HG02885 (cell line): ENCODE results near the gene PYCARD.
"Not testable (repeated sequence)": the region's sequence is repeated elsewhere in the genome, so short reads cannot be mapped to it uniquely, and the experiment has no call there.

Experiments
- ATAC-seq: cut with Tn5 transposase; IDR thresholded peaks from one replicate; pipeline ENCODE4 v1.9.1; 2021; ENCODE audit warnings: mild to moderate bottlenecking; ENCODE audit not compliant: unreplicated experiment, poor library complexity

The PYCARD gene

DNA sequence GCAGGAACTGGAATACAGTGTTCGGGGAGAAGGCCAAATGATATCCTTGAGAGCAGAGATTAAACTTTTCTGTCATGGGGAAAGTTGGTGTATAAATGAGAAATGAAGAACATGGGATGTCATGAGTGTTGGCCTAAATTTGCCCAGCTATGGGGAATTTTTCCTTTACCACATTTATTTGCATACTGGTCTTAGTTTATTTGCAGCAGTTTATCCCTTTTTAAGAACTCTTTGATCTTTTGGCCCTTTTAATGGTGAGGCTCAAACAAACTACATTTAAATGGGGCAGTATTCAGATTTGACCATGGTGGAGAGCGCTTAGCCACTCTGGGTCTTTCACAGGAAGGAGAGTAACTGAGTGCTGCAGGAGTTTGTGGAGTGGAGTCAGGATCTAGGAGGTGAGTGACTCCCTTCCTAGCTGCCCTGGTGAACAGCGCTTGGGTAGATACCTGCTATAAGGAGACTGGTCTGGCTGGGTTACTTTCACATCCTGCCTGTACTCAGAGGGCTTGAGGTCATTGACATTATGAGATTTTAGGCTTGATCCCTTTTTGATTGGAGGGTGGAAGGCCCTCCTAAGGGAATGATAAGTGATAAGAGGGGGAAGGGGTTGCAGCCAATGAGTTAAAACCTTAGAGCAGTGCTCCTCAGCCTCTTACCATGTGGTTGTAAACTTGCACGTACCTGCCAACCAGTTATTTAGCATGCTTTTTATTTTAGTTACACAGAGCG is 10.7 kb downstream of the PYCARD start:
- no peak for ATAC-seq

DNA sequence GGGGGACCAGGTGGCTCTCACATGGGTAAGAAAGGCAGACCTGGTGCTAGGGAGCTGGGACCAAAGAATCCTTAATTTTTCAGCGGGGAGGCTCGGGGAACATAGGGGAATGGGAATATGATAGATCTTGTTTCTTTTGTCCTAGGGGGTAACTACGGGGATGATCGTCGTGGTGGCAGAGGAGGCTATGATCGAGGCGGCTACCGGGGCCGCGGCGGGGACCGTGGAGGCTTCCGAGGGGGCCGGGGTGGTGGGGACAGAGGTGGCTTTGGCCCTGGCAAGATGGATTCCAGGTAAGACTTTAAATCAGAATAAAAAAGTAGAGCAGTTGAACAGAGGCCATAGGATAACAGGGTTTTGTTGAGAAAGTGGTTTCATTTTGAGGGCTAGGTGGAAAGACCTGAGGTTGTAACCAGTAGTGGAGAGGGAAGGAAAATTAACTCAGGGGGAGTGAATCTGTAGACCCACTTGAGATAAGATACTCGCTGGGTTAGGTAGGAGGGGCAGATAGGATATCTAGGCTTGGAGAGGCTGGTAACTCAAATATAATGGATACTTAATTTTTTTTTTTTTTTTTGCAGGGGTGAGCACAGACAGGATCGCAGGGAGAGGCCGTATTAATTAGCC is 11.6 kb downstream of the PYCARD start:
- no peak for ATAC-seq

DNA sequence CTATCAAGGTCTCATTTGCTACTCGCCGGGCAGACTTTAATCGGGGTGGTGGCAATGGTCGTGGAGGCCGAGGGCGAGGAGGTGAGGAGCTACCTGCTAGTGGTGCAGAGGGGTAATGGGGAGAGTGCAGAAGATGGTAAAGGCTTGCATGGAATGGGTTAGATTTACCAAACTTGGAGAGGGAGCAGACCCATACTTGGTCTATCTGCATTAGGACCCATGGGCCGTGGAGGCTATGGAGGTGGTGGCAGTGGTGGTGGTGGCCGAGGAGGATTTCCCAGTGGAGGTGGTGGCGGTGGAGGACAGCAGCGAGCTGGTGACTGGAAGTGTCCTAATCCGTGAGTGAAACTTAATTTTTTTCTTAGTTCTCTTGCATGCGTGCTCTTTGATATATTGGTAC is 12.5 kb downstream of the PYCARD start:
- no peak for ATAC-seq

DNA sequence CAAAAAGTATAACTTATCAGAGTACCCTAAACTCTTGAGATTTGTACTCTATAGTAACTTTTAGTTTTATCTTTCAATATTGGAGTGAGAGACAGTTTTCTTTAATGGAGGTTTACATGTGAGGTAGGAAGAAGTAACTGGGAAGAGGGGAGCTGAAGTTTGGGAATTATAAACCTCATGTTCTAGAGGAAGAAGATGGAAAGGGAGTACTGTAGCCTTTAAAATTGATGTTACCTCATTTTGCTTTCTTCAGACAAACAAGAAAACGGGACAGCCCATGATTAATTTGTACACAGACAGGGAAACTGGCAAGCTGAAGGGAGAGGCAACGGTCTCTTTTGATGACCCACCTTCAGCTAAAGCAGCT is 13.2 kb downstream of the PYCARD start:
- ATAC-seq = no peak

DNA sequence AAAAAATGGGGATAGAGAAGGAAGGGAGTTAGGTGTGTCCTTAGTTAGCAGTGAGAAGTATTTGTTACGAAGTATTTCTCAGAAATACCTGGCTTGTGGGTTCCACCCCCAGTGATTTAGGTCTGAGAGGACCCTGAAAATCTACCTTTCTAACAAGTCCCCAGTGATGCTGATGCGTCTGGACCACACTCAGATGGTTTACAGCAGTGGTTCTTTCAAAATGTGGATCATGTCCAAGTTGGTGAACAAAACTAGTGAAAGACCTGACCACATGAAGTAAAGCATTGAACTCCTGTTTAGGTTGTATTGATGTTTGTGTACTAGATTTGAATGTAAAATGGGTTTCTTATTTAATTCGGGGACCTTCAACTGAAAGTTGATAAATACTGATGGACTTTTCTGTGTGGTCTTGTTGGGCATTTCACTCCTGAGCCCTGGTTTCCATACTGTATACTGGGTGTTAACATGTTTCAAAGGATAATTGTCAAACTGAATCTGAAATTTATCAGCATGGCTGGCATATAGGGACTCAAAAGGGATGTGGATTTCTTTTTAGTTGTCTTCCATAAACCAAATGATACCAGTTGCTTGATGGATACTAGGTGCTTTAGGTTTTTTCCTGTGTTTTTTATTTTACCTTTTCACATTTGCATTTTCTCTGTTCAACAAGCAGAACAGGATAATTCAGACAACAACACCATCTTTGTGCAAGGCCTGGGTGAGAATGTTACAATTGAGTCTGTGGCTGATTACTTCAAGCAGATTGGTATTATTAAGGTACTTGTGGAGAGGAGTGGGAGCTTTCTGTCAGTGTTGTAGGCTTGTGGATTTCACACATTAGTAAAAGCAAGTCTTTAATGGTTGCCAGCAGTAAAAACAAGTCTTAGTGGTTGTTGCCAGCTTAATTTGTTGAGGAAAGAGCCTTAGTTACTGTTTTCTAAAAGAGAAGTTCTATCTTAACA is 13.8 kb downstream of the PYCARD start:
- no peak for ATAC-seq

DNA sequence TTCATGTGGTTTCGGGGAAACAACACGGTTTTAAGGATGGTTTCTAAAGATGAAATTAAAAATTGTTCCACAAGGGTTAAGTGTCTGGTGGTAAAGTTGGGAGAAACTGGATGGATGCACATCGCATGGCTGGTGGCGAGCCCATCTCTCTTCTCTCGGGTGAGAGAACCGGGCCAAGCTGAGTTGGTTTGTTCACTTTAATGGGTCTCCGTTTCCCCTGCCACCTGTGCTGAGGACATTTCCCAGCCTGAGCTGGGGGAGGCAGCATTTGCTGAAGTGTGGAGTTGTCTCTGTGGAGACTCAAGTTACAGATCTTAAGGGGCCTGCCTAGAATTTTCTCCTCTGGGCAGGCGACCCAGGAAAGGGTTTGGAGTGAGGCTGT is 14.8 kb downstream of the PYCARD start:
- no peak for ATAC-seq

DNA sequence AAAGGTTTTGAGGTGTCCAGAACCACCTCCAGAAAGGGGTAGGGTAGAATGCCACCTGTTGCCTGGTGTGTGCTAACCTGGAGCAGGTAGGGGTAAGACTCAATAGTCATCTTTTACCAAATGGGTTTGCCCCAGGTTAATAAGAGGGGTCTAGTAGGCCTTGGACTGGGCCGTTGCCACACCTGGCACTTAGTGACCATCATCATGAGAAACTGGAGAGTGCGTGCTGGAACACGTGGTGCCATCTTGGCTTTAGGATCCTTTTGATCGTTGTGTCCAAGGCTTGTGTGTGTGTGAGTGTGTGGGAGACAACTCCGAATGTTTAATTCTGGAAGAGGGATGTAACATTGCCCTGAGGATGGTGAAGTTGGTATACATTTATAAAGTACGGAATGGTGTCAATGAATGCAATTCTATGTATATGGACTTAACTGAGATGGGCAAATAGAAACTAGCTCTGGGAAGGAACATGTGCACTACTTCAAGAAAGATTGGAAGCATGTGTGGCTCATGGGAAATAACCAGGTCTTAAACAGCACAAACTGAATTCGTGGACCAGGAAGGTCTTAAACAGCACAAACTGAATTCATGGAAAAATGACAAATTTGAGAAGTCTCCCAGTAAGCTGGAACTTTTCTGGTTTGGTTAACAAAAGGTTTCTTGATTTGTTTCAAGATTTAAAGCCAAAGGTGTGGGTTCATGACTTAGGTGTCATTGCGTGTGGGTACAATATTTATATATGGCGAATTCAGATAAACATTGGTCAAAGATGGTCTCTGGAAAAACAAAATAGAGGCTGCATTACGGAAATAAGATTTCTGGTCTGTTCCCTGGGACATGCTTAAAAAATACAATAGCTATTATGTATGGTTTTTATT is 15.4 kb downstream of the PYCARD start:
- no peak for ATAC-seq

DNA sequence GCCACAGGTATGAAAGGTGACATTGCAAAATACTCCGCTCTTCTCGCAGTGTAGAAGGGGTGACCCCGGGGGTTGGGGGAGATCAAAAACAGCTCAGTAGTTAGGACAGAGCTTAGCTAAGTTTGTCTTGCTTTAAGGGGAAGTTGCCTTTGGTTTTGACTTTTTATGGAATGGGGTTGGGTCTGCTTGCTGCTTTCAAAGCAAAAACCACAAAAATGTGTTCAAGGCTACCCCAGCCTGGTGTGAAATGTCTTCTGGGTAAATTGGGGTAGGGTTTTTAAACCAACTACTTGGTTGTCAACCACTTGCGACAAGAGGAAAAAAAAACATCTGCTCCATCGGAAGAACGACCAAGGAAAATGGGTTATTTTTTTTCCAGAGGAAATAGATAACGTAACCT is 16.4 kb downstream of the PYCARD start:
- no peak for ATAC-seq

DNA sequence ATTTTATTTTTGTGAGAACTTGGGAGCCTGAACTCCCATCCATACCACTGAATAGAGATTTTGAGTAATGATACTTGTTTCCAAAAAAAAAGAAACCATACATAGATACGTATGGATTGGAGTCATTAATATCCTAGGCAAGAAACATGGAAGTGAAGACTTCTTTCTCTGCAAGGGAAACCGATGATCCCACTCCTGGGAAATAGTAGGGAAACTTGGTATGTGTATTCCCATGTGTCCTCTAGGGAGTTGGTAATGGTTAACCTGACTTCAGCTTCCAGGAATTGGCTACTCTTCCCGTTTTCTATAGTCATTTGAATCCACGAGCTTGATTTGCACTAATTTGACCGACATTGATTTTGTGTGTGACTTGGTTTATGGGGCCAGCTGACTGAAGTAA is 17.2 kb downstream of the PYCARD start:
- ATAC-seq = no peak

DNA sequence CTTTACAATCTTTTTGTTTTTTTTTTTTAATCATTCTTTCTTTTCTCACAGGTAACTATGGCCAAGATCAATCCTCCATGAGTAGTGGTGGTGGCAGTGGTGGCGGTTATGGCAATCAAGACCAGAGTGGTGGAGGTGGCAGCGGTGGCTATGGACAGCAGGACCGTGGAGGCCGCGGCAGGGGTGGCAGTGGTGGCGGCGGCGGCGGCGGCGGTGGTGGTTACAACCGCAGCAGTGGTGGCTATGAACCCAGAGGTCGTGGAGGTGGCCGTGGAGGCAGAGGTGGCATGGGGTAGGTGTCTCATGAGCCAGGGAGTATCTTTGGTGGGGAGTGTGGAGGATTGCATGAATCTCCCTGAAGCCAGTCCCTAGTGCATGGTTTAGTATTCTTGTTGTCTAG is 17.7 kb downstream of the PYCARD start:
- no peak for ATAC-seq

DNA sequence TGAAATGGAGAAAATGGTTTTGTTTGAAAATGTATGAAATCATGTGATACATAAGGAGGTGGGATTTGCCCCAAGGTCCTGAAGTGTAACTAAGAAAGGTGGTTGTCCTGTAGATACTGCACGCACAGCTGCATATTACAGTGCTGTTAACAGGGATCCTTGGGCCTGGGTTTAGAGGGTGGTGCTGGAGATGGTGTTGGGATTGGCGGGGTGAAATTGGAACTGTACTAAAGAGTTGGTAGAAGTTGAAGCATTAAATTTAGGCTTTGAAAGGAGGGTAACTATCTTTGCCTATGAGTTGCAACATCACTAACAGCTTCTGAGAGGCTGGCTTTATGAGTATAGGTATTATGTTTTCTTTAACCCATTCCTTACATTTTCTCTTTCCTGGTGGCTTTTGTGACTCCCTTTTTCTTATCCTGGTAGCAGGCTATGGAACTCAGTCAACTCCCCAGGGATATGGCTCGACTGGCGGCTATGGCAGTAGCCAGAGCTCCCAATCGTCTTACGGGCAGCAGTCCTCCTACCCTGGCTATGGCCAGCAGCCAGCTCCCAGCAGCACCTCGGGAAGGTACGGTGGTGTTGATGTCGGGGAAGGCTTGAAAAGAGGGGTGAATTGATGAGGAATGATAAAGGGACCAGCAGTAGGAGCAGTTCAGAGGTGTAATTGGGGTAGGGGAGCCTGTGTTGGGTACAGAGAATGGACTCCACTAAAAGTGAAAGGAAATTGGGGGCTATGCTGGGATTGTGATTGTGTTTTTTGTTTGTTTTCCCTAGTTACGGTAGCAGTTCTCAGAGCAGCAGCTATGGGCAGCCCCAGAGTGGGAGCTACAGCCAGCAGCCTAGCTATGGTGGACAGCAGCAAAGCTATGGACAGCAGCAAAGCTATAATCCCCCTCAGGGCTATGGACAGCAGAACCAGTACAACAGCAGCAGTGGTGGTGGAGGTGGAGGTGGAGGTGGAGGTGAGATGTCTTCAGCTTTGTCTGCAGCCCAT is 18.8 kb downstream of the PYCARD start:
- ATAC-seq = no peak

DNA sequence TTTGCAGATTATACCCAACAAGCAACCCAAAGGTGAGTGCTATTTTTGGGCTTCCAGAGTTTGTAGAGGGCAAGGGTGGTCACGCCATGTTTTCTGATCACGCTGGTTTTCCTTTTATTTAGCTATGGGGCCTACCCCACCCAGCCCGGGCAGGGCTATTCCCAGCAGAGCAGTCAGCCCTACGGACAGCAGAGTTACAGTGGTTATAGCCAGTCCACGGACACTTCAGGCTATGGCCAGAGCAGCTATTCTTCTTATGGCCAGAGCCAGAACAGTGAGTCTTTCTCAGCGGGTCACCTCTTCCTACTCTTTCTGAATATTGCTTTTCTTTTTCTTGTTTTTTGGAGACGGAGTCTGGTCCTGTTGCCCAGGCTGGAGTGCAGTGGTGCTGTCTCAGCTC is 20.2 kb downstream of the PYCARD start:
- ATAC-seq = no peak

DNA sequence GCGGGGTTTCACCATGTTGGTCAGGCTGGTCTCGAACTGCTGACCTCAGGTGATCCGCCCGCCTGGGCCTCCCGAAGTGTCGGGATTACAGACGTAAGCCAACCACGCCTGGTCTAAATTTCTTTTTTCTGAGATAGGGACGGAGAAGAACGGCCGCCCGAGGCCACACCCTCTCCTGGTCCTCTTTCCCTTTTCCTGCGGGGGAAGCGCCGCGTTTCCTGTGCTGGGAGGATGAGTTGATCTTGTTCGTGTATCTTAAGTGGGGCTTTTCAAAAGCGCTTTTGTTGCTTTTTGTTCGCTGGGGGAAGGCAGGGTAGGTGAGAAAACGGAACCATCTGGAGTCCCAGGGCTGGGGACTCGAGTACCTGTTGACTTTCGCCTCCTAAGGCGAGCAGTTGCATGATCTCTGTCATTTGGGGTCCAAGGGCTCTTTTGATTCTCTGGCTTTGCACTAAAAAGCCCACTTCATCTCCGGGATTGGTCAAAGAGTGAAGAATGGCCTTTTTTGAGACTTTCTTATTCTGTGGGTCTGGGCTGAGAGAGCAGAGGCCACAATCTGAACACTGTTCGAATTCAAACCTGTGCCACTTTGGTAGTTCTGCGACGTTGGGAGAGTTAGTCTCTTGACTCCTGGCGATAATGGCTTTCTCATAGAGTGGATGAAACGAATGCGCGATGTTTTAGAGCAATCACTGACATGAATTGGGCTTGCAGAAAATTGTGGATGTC is 21.3 kb downstream of the PYCARD start:
- no peak for ATAC-seq

DNA sequence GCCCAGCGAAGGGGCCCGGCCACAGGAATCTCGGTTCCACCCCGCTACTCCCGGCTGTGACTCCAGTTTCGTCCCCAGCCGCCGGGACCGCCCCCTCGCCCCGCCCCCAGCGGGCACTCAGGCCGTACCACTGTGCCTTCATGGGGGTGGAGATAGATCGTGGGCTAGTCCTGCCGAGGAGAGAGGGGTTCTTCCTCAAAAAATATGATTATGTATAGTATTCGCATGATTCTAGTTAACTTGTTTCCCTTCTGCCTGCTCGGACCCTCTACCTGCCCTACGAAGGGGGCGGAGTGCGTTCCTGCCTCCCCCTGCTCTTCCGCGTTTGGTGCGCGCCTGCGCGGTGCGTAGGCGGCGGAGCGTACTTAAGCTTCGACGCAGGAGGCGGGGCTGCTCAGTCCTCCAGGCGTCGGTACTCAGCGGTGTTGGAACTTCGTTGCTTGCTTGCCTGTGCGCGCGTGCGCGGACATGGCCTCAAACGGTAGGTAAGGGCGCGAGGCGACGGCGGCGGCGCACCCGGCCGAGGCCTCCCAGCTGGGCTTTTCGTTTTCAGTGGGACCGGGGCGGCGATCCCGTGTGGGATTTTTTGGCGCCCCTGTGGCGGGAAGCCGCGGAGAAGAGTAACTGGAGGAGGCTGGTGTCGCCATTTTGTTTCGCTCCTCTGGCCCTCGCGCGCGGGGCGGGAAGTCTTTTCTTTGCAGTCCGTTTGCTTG is 22.7 kb downstream of the PYCARD start, which contains the start of gene FUS:
TSS of gene FUS (plus strand) at position 393 of the 713 bp plus-strand sequence. CDS start at position 469, 76 bp downstream.
- ATAC-seq = peak; percentile 58

DNA sequence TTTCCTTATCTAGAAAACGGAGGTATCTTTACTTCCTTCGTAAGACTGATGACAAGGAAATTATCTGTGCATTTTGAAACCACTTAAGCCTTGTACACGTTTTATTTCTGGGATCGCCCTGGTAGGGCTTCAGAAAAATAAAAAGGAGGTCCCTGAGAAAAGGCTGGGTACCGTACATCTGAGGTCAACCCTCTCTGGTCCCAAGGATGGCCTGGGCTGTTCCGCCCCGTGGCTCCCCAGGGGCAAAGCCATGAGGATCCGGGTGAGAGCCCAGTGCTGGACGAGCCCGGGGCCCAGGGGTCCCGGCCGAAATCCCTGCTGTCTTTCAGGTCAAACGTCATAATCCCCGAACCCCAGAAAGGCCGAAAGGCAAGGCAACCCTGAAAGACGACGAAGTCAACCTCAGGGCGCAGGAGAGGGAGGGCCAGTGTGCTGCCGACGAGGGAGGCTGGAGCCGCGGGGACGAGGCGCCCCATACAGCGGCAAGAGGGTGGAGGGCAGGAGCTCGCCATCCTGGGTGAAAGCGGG is 23.3 kb downstream of the PYCARD start:
- peak; percentile 5 for ATAC-seq

DNA sequence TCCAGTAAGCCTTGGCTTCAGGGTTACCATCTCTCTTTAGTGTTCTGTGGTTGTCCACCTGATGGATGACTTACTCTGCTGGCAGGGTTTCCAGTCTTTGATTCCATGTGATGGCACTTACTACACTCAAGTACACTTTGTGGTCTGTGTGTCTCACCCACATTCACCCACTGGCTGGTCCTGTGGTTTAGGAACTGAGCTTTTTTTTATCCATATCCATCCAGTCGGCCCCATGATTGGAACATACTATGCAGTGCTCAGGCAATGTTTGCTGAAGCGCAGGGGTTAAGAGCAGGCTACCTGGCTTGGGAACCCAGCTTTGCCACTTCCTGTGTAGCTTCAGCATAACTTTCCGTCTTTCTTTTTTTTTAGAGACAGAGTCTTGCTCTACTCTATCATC is 25.4 kb downstream of the PYCARD start:
- ATAC-seq = no peak

DNA sequence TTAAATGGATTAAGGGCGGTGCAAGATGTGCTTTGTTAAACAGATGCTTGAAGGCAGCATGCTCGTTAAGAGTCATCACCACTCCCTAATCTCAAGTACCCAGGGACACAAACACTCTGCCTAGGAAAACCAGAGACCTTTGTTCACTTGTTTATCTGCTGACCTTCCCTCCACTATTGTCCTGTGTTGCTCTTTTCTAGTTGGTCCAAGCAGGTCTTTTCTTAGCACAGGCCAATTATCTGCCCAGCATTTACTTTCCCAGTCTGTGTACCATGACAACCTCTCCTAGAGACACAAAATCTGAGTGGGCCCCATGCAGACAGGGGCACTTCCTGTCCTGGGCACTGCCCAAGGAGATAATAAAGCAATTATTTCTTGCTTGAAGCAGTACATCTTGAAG is 32.5 kb downstream of the PYCARD start:
- ATAC-seq = not testable (repeated sequence)
